GM18517 (cell line): ENCODE measurements around the gene TCF12.

ENCODE experiments used
- ATAC-seq: cut with Tn5 transposase; IDR thresholded peaks from one replicate; pipeline ENCODE4 v1.9.1; 2021; ENCODE audit warnings: mild to moderate bottlenecking, moderate library complexity; ENCODE audit not compliant: unreplicated experiment

TCF12 gene

GRCh38 chr15:57236561-57237300, 318.3 kb downstream of the TCF12 start:
- ATAC-seq, result no peak

GRCh38 chr15:57237301-57237642, 318.8 kb downstream of the TCF12 start:
- no peak for ATAC-seq

- no peak for ATAC-seq
These were observed 319.2 kb downstream of the TCF12 start for GRCh38 chr15:57237676-57238075.

- ATAC-seq, result no peak
These were observed 326.7 kb downstream of the TCF12 start for GRCh38 chr15:57245130-57245529.

- no peak for ATAC-seq
These were observed 327.3 kb downstream of the TCF12 start for GRCh38 chr15:57245714-57246113.

- ATAC-seq, result no peak
These were observed 329.6 kb downstream of the TCF12 start for GRCh38 chr15:57248074-57248473.

GRCh38 chr15:57251308-57251707, 332.9 kb downstream of the TCF12 start:
- ATAC-seq, result no peak

GRCh38 chr15:57251941-57252340, 333.5 kb downstream of the TCF12 start:
- no peak for ATAC-seq

- no peak for ATAC-seq
These were observed 334.6 kb downstream of the TCF12 start for GRCh38 chr15:57253082-57253481.

GRCh38 chr15:57253500-57253899, 335.1 kb downstream of the TCF12 start:
- ATAC-seq, result no peak

- ATAC-seq, result no peak
These were observed 337.4 kb downstream of the TCF12 start for GRCh38 chr15:57255751-57256341.

GRCh38 chr15:57256939-57257338, 338.5 kb downstream of the TCF12 start:
- no peak for ATAC-seq

GRCh38 chr15:57259568-57260040, 341.2 kb downstream of the TCF12 start:
- ATAC-seq, result no peak

- no peak for ATAC-seq
These were observed 345.1 kb downstream of the TCF12 start for GRCh38 chr15:57263520-57263919.

GRCh38 chr15:57272771-57273357, 354.4 kb downstream of the TCF12 start:
- no peak for ATAC-seq

GRCh38 chr15:57273402-57273801, 355.0 kb downstream of the TCF12 start:
- ATAC-seq, result no peak

GRCh38 chr15:57278439-57278838, 360.0 kb downstream of the TCF12 start:
- ATAC-seq, result no peak

GRCh38 chr15:57280464-57280863, 362.0 kb downstream of the TCF12 start:
- ATAC-seq, result no peak

- ATAC-seq, result peak; percentile 52
These were observed 362.9 kb downstream of the TCF12 start for GRCh38 chr15:57281321-57281720.

- no peak for ATAC-seq
These were observed 364.2 kb downstream of the TCF12 start for GRCh38 chr15:57282686-57283085.

GRCh38 chr15:57283774-57284503, 365.5 kb downstream of the TCF12 start:
- peak; percentile 1 for ATAC-seq

GRCh38 chr15:57284535-57284934, 366.1 kb downstream of the TCF12 start:
- ATAC-seq, result peak; percentile 51
